Brain microvascular endothelial cell (primary cell): Measurements from ENCODE around the gene PLEKHA6.

Experiments
- DNase-seq: peaks from one replicate; pipeline ENCODE4 v3.0.0-alpha.2; 2020
- H3K27ac ChIP-seq: fragments of 250-450 bp; sonication (Bioruptor Pico); 2 replicates; pipeline ENCODE4 v1.5.1; 2020; ENCODE audit warnings: mild to moderate bottlenecking, moderate library complexity
- H3K27me3 ChIP-seq: fragments of 250-450 bp; sonication (Bioruptor Pico); replicated peaks from 2 replicates; pipeline ENCODE4 v1.5.1; 2020; ENCODE audit warnings: mild to moderate bottlenecking
- H3K36me3 ChIP-seq: fragments of 250-450 bp; sonication (Bioruptor Pico); replicated peaks from 2 replicates; pipeline ENCODE4 v1.5.1; 2020; ENCODE audit warnings: mild to moderate bottlenecking
- H3K4me3 ChIP-seq: 2 replicates; pipeline ENCODE4 v1.5.1; 2011; ENCODE audit warnings: low read depth, mild to moderate bottlenecking, control low read depth, low read length, moderate library complexity
- in situ Hi-C: cut with HindIII; loops from 2 replicates; pipeline ENCODE4 v1.10.0; 2017; ENCODE audit warnings: low sequenced_read_pairs, low pct_ligation_motif_present
- TF ChIP-seq, protein P1 (sequence below): IDR thresholded peaks from 2 replicates; pipeline ENCODE4 v1.5.1; 2011; ENCODE audit warnings: low read depth, mild to moderate bottlenecking, moderate library complexity, low read length, control low read depth, inconsistent platforms; ENCODE audit errors: missing control alignments

Gene PLEKHA6

GRCh38 chr1:204377800-204378668, 18.3 kb upstream of the PLEKHA6 start:
- peak overlapping the region; percentile 41 for H3K4me3 ChIP-seq
- TF ChIP-seq, protein P1, sequence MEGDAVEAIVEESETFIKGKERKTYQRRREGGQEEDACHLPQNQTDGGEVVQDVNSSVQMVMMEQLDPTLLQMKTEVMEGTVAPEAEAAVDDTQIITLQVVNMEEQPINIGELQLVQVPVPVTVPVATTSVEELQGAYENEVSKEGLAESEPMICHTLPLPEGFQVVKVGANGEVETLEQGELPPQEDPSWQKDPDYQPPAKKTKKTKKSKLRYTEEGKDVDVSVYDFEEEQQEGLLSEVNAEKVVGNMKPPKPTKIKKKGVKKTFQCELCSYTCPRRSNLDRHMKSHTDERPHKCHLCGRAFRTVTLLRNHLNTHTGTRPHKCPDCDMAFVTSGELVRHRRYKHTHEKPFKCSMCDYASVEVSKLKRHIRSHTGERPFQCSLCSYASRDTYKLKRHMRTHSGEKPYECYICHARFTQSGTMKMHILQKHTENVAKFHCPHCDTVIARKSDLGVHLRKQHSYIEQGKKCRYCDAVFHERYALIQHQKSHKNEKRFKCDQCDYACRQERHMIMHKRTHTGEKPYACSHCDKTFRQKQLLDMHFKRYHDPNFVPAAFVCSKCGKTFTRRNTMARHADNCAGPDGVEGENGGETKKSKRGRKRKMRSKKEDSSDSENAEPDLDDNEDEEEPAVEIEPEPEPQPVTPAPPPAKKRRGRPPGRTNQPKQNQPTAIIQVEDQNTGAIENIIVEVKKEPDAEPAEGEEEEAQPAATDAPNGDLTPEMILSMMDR = no peak
- DNase-seq = no peak
- no peaks in the 10 kb centered on the region for H3K36me3 ChIP-seq
- peaks cover 61% of the 10 kb centered on the region for H3K27me3 ChIP-seq
- in situ Hi-C loops = no loop called here
- H3K27ac ChIP-seq = no peak overlapping the region

- peaks cover 63% of the 10 kb centered on the region for H3K27me3 ChIP-seq
These were observed 17.4 kb upstream of the PLEKHA6 start for GRCh38 chr1:204376919-204377799.

GRCh38 chr1:204376465-204376864, 16.7 kb upstream of the PLEKHA6 start:
- Histone ChIP-seq H3K36me3 (no peaks in the 10 kb centered on the region), H3K27ac (no peak overlapping the region), H3K27me3 (peaks cover 69% of the 10 kb centered on the region), H3K4me3 (no peak overlapping the region)
- in situ Hi-C loops = no loop called here
- no peak for DNase-seq
- TF ChIP-seq, protein P1 = no peak

More at GRCh38 chr1:204376919-204377799, 17.4 kb upstream of the PLEKHA6 start:
- TF ChIP-seq, protein P1 = no peak
- no peaks in the 10 kb centered on the region for H3K36me3 ChIP-seq
- in situ Hi-C loops = no loop called here
- H3K27ac ChIP-seq = no peak overlapping the region
- no peak for DNase-seq
- no peak overlapping the region for H3K4me3 ChIP-seq

DNA sequence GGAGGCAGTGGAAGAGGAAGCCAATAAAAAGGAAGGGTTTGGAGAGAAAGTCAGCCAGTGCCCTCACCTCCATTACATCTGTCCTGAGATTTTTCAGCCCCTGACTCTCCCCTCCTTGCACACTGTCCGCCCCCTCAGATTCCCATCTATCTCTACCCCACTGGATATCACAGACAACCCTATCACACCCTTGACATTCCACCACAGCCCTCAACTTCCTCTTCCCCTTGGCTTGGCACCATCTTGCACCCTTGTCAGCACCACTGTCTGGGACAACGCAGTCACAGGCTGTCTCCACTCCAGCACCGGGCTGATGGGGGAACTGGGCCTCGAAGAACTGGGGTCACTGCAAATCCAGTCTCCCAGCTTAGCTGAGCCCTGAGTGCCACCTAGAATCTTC, 14.2 kb upstream of the PLEKHA6 start:
- no peak overlapping the region for H3K27ac ChIP-seq
- H3K4me3 ChIP-seq = no peak overlapping the region
- peaks cover 58% of the 10 kb centered on the region for H3K27me3 ChIP-seq
- TF ChIP-seq, protein P1 = no peak
- H3K36me3 ChIP-seq = no peaks in the 10 kb centered on the region
- in situ Hi-C loops = loop anchor here (25.0 kb wide), 1 partner anchor 212 kb away; the partner anchor contains the start of genes ETNK2 and REN
- no peak for DNase-seq

GRCh38 chr1:204370176-204370575, 10.4 kb upstream of the PLEKHA6 start:
- Histone ChIP-seq H3K36me3 (no peaks in the 10 kb centered on the region), H3K27me3 (peaks cover 22% of the 10 kb centered on the region), H3K27ac (no peak overlapping the region), H3K4me3 (no peak overlapping the region)
- in situ Hi-C loops = loop anchor here (25.0 kb wide), 1 partner anchor 208 kb away; the partner anchor contains the start of genes ETNK2 and REN
- DNase-seq = no peak
- TF ChIP-seq, protein P1 = no peak
